ENCODE measurements around the gene SRP19.
"Not testable (repeated sequence)": the region's sequence is repeated elsewhere in the genome, so short reads cannot be mapped to it uniquely, and the experiment has no call there.

SRP19 gene

GRCh38 chr5:112860929-112861637 is at the start of gene SRP19:
SRP19 (plus strand) TSS chr5:112861287; CDS start chr5:112861377, 90 bp downstream.
- peak; percentile 92 for DNase-seq

- DNase-seq, result no peak
Observed at GRCh38 chr5:112812549-112812948, 48.5 kb upstream of the SRP19 start.

GRCh38 chr5:112820246-112820645 is 40.8 kb upstream of the SRP19 start:
- DNase-seq, result no peak

GRCh38 chr5:112822456-112822855 is 38.6 kb upstream of the SRP19 start:
- no peak for DNase-seq

GRCh38 chr5:112823181-112823580 is 37.9 kb upstream of the SRP19 start:
- DNase-seq, result no peak

- DNase-seq, result no peak
Observed at GRCh38 chr5:112823656-112824055, 37.4 kb upstream of the SRP19 start.

GRCh38 chr5:112824197-112824596 is 36.9 kb upstream of the SRP19 start:
- no peak for DNase-seq

GRCh38 chr5:112830378-112830777 is 30.7 kb upstream of the SRP19 start:
- no peak for DNase-seq

- no peak for DNase-seq
Observed at GRCh38 chr5:112833971-112834370, 27.1 kb upstream of the SRP19 start.

GRCh38 chr5:112844489-112844888 is 16.6 kb upstream of the SRP19 start:
- no peak for DNase-seq

GRCh38 chr5:112846556-112846955 is 14.5 kb upstream of the SRP19 start:
- no peak for DNase-seq

- DNase-seq, result no peak
Observed at GRCh38 chr5:112847306-112847705, 13.8 kb upstream of the SRP19 start.

GRCh38 chr5:112848116-112848811 is 12.8 kb upstream of the SRP19 start:
- no peak for DNase-seq

GRCh38 chr5:112849912-112850311 is 11.2 kb upstream of the SRP19 start:
- no peak for DNase-seq

- no peak for DNase-seq
Observed at GRCh38 chr5:112854651-112855050, 6.4 kb upstream of the SRP19 start.

GRCh38 chr5:112857866-112858265 is 3.2 kb upstream of the SRP19 start:
- DNase-seq, result no peak

- DNase-seq, result not testable (repeated sequence)
Observed at GRCh38 chr5:112860571-112860928, 537 bp upstream of the SRP19 start.

GRCh38 chr5:112861638-112861985 is 525 bp downstream of the SRP19 start:
- no peak for DNase-seq

GRCh38 chr5:112862085-112862484 is 998 bp downstream of the SRP19 start:
- DNase-seq, result no peak

GRCh38 chr5:112863549-112863948 is 2.5 kb downstream of the SRP19 start:
- DNase-seq, result no peak

- DNase-seq, result no peak
Observed at GRCh38 chr5:112865128-112865527, 4.0 kb downstream of the SRP19 start.

GRCh38 chr5:112866739-112867138 is 5.7 kb downstream of the SRP19 start:
- no peak for DNase-seq

- no peak for DNase-seq
Observed at GRCh38 chr5:112867411-112867810, 6.3 kb downstream of the SRP19 start.

GRCh38 chr5:112869948-112870347 is 8.9 kb downstream of the SRP19 start:
- no peak for DNase-seq

- DNase-seq, result no peak
Observed at GRCh38 chr5:112870966-112871365, 9.9 kb downstream of the SRP19 start.
